Activated B cell treated with CpG ODN at 0.5 μM for 24 hours (primary cell): ENCODE measurements around the gene MEF2C. TPM values are rescaled to one million over a fixed set of nuclear protein-coding genes. Genes with fewer than 3 reads are reported as not detected.
"Not testable (repeated sequence)": the region's sequence is repeated elsewhere in the genome, so short reads cannot be mapped to it uniquely, and the experiment has no call there.

Source experiments
- ATAC-seq: fragments of 200-7000 bp; cut with Tn5 transposase; one replicate; pipeline ENCODE4 v1.10.0; 2021; ENCODE audit warnings: low read depth, mild to moderate bottlenecking, moderate library complexity
- CTCF ChIA-PET: fragments of 350-600 bp; sonication (Branson Sonifier 250); formaldehyde crosslinking; loops from one replicate; lab custom pipeline; 2021; ENCODE audit warnings: antibody characterized with exemption; lab: Charles Lee
- POLR2A ChIA-PET: fragments of 350-600 bp; sonication (Branson Sonifier 250); formaldehyde crosslinking; loops from one replicate; lab custom pipeline; 2021; ENCODE audit warnings: antibody characterized with exemption; lab: Charles Lee
- DNase-seq: peaks from one replicate; pipeline ENCODE4 v3.0.0; 2022
- H3K27ac Mint-ChIP-seq: one replicate; pipeline ENCODE4 v1.8.0; 2020; ENCODE audit warnings: mixed read lengths
- H3K27me3 Mint-ChIP-seq: one replicate; pipeline ENCODE4 v1.8.0; 2021; ENCODE audit warnings: mixed read lengths
- H3K36me3 Mint-ChIP-seq: one replicate; pipeline ENCODE4 v1.8.0; 2021; ENCODE audit warnings: low read depth, mixed read lengths
- H3K4me1 Mint-ChIP-seq: one replicate; pipeline ENCODE4 v1.8.0; 2021; ENCODE audit warnings: mixed read lengths
- H3K4me3 Mint-ChIP-seq: one replicate; pipeline ENCODE4 v1.8.0; 2020; ENCODE audit warnings: mild to moderate bottlenecking, mixed read lengths
- H3K9me3 Mint-ChIP-seq: one replicate; pipeline ENCODE4 v1.8.0; 2020; ENCODE audit warnings: mixed read lengths
- CTCF ChIP-seq: fragments of 200-600 bp; IDR thresholded peaks from one replicate; pipeline ENCODE4 v1.8.0; 2022; ENCODE audit warnings: antibody characterized with exemption, mild to moderate bottlenecking
- intact Hi-C: fragments of 100-400 bp; cut with micrococcal nuclease; formaldehyde crosslinking; loops from one replicate; pipeline ENCODE4 v1.15.1; 2024
- total RNA-seq: library from RNA; stranded (reverse); gene quantifications from 2 replicates; pipeline ENCODE4 v1.2.3, GENCODE V29; 2022

The MEF2C gene
- total RNA-seq, 1 donor from 2014 or later, result 359 TPM

- Mint-ChIP-seq H3K4me1 (peaks cover 38% of the 10 kb centered on the region), H3K27me3 (no peaks in the 10 kb centered on the region), H3K4me3 (no peak overlapping the region), H3K9me3 (no peaks in the 10 kb centered on the region), H3K36me3 (peaks cover 75% of the 10 kb centered on the region), H3K27ac (no peak overlapping the region)
- DNase-seq, result no peak
- TF ChIP-seq CTCF, result no peak
- POLR2A ChIA-PET, result interaction anchor here (0.9 to 1.2 kb wide), 2 partner anchors 21 to 33 kb away, joined by 3 to 4 read pairs; no protein-coding TSS in a partner anchor
- intact Hi-C loops, result no loop called here
- ATAC-seq, result no peak
- CTCF ChIA-PET, result no interaction called here
These were observed 19.5 kb downstream of the MEF2C start for GRCh38 chr5:88863523-88863922.

GRCh38 chr5:88862547-88863175 lies 20.3 kb downstream of the MEF2C start:
- no peaks in the 10 kb centered on the region for H3K27me3 Mint-ChIP-seq
- H3K4me1 Mint-ChIP-seq, result peaks cover 34% of the 10 kb centered on the region
- POLR2A ChIA-PET, result interaction anchor here (0.7 to 1.2 kb wide), 2 partner anchors 29 to 32 kb away, joined by 4 read pairs; no protein-coding TSS in a partner anchor
- H3K27ac Mint-ChIP-seq, result peak overlapping the region; percentile 24
- intact Hi-C loops, result no loop called here
- no peak for TF ChIP-seq CTCF
- H3K4me3 Mint-ChIP-seq, result no peak overlapping the region
- ATAC-seq, result no peak
- CTCF ChIA-PET, result no interaction called here
- peaks cover 76% of the 10 kb centered on the region for H3K36me3 Mint-ChIP-seq
- no peak for DNase-seq
- H3K9me3 Mint-ChIP-seq, result no peaks in the 10 kb centered on the region

- no peaks in the 10 kb centered on the region for H3K27me3 Mint-ChIP-seq
These were observed 21.8 kb downstream of the MEF2C start for GRCh38 chr5:88861231-88861630.

GRCh38 chr5:88860501-88860900 lies 22.5 kb downstream of the MEF2C start:
- no peak for TF ChIP-seq CTCF
- POLR2A ChIA-PET, result interaction anchor here (0.8 to 1.0 kb wide), 2 partner anchors 23 to 43 kb away, joined by 3 to 4 read pairs; partner anchors contain the start of gene MEF2C
- peaks cover 82% of the 10 kb centered on the region for H3K36me3 Mint-ChIP-seq
- peak overlapping the region; percentile 12 for H3K27ac Mint-ChIP-seq
- ATAC-seq (no peak), DNase-seq (no peak)
- peaks cover 4% of the 10 kb centered on the region for H3K9me3 Mint-ChIP-seq
- intact Hi-C loops, result no loop called here
- no peaks in the 10 kb centered on the region for H3K27me3 Mint-ChIP-seq
- H3K4me1 Mint-ChIP-seq, result peaks cover 30% of the 10 kb centered on the region
- no peak overlapping the region for H3K4me3 Mint-ChIP-seq
- CTCF ChIA-PET, result no interaction called here

More at GRCh38 chr5:88861231-88861630, 21.8 kb downstream of the MEF2C start:
- peaks cover 4% of the 10 kb centered on the region for H3K9me3 Mint-ChIP-seq
- H3K27ac Mint-ChIP-seq, result peak overlapping the region; percentile 10
- DNase-seq (no peak), ATAC-seq (no peak)
- no peak for TF ChIP-seq CTCF
- no peak overlapping the region for H3K4me3 Mint-ChIP-seq
- intact Hi-C loops, result no loop called here
- peaks cover 81% of the 10 kb centered on the region for H3K36me3 Mint-ChIP-seq
- peaks cover 26% of the 10 kb centered on the region for H3K4me1 Mint-ChIP-seq
- ChIA-PET POLR2A (interaction anchor here (0.6 kb wide), 1 partner anchor 101 kb away, joined by 3 read pairs; no protein-coding TSS in a partner anchor), CTCF (no interaction called here)

- peaks cover 4% of the 10 kb centered on the region for H3K9me3 Mint-ChIP-seq
- H3K27ac Mint-ChIP-seq, result no peak overlapping the region
- ChIA-PET CTCF (no interaction called here), POLR2A (no interaction called here)
- no peak for TF ChIP-seq CTCF
- peaks cover 40% of the 10 kb centered on the region for H3K4me1 Mint-ChIP-seq
- intact Hi-C loops, result no loop called here
- no peaks in the 10 kb centered on the region for H3K27me3 Mint-ChIP-seq
- peaks cover 79% of the 10 kb centered on the region for H3K36me3 Mint-ChIP-seq
- H3K4me3 Mint-ChIP-seq, result no peak overlapping the region
- ATAC-seq, result no peak
- no peak for DNase-seq
These were observed 24.6 kb downstream of the MEF2C start for GRCh38 chr5:88858392-88858791.

- H3K27ac Mint-ChIP-seq, intact Hi-C loops, H3K9me3 Mint-ChIP-seq, H3K27me3 Mint-ChIP-seq, CTCF ChIA-PET, H3K4me3 Mint-ChIP-seq, DNase-seq, ATAC-seq: not testable (repeated sequence)
- Mint-ChIP-seq H3K4me1 (peaks cover 33% of the 10 kb centered on the region), H3K36me3 (peaks cover 65% of the 10 kb centered on the region)
- POLR2A ChIA-PET, result interaction anchor here (0.7 to 1.0 kb wide), 2 partner anchors 9 to 14 kb away, joined by 4 to 5 read pairs; no protein-coding TSS in a partner anchor
These were observed 26.6 kb downstream of the MEF2C start for GRCh38 chr5:88856381-88856780.
